H9 (cell line): ENCODE data around the gene FRK. TPM values are rescaled to one million over a fixed set of nuclear protein-coding genes. Genes with fewer than 3 reads are reported as not detected.

Experiments used
- DNase-seq: peaks from one replicate; pipeline ENCODE4 v3.0.0-alpha.2; 2017
- H2AFZ ChIP-seq: one replicate; pipeline ENCODE4 v1.6.1; 2013; ENCODE audit warnings: mild to moderate bottlenecking, low read length, control low read depth, moderate library complexity
- H2AK5ac ChIP-seq: 2 replicates; pipeline ENCODE4 v1.6.1; 2013; ENCODE audit warnings: low read length, control low read depth, mixed read lengths; ENCODE audit not compliant: insufficient read length
- H2BK120ac ChIP-seq: one replicate; pipeline ENCODE4 v1.6.1; 2013; ENCODE audit warnings: low read depth, mild to moderate bottlenecking, low read length, control low read depth, inconsistent platforms; ENCODE audit not compliant: poor library complexity, severe bottlenecking
- H2BK12ac ChIP-seq: 2 replicates; pipeline ENCODE4 v1.6.1; 2013; ENCODE audit warnings: low read length, control low read depth, mixed read lengths, low read depth; ENCODE audit not compliant: insufficient read length
- H2BK15ac ChIP-seq: 2 replicates; pipeline ENCODE4 v1.6.1; 2013; ENCODE audit warnings: low read depth, low read length, control low read depth
- H2BK20ac ChIP-seq: one replicate; pipeline ENCODE4 v1.6.1; 2013; ENCODE audit warnings: low read depth, mild to moderate bottlenecking, low read length, control low read depth, inconsistent platforms; ENCODE audit not compliant: poor library complexity, severe bottlenecking
- H2BK5ac ChIP-seq: 2 replicates; pipeline ENCODE4 v1.6.1; 2013; ENCODE audit warnings: low read length, control low read depth, mixed read lengths; ENCODE audit not compliant: insufficient read length
- H3K14ac ChIP-seq: 2 replicates; pipeline ENCODE4 v1.6.1; 2013; ENCODE audit warnings: low read length, control low read depth; ENCODE audit not compliant: insufficient read depth
- H3K18ac ChIP-seq: 2 replicates; pipeline ENCODE4 v1.6.1; 2013; ENCODE audit warnings: low read depth, mild to moderate bottlenecking, mixed read lengths, low read length, control low read depth; ENCODE audit not compliant: insufficient read length
- H3K23ac ChIP-seq: 2 replicates; pipeline ENCODE4 v1.6.1; 2013; ENCODE audit warnings: low read length, control low read depth, mixed read lengths, low read depth; ENCODE audit not compliant: insufficient read length
- H3K23me2 ChIP-seq: 2 replicates; pipeline ENCODE4 v1.6.1; 2013; ENCODE audit warnings: low read depth, mild to moderate bottlenecking, mixed read lengths, low read length, control low read depth; ENCODE audit not compliant: insufficient read length, poor library complexity, severe bottlenecking
- H3K27ac ChIP-seq: 2 replicates; pipeline ENCODE4 v1.5.1; 2013; ENCODE audit warnings: low read length, control low read depth, mixed read lengths, low read depth; ENCODE audit not compliant: insufficient read length
- H3K27me3 ChIP-seq: 2 replicates; pipeline ENCODE4 v1.6.1; 2013; ENCODE audit warnings: low read length, control low read depth, inconsistent platforms; ENCODE audit not compliant: insufficient read depth
- H3K4ac ChIP-seq: 2 replicates; pipeline ENCODE4 v1.6.1; 2013; ENCODE audit warnings: low read depth, mild to moderate bottlenecking, control low read depth, inconsistent platforms, low read length, moderate library complexity
- H3K4me1 ChIP-seq: 2 replicates; pipeline ENCODE4 v1.6.1; 2013; ENCODE audit warnings: low read length, control low read depth, inconsistent platforms; ENCODE audit not compliant: insufficient read depth
- H3K4me2 ChIP-seq: 2 replicates; pipeline ENCODE4 v1.6.1; 2013; ENCODE audit warnings: low read length, control low read depth, mixed read lengths; ENCODE audit not compliant: insufficient read length, insufficient read depth
- H3K56ac ChIP-seq: 2 replicates; pipeline ENCODE4 v1.6.1; 2013; ENCODE audit warnings: low read depth, mild to moderate bottlenecking, mixed read lengths, low read length, control low read depth; ENCODE audit not compliant: insufficient read length
- H3K79me1 ChIP-seq: 2 replicates; pipeline ENCODE4 v1.6.1; 2013; ENCODE audit warnings: low read depth, mild to moderate bottlenecking, moderate library complexity, low read length, control low read depth, inconsistent platforms; ENCODE audit not compliant: insufficient read depth, poor library complexity, severe bottlenecking
- H3K79me2 ChIP-seq: 2 replicates; pipeline ENCODE4 v1.6.1; 2013; ENCODE audit warnings: low read length, control low read depth, inconsistent platforms; ENCODE audit not compliant: insufficient read depth
- H3K9ac ChIP-seq: 2 replicates; pipeline ENCODE4 v1.6.1; 2013; ENCODE audit warnings: low read length, control low read depth, mixed read lengths; ENCODE audit not compliant: insufficient read length; ENCODE audit errors: extremely low read depth
- H3K9me3 ChIP-seq: one replicate; pipeline ENCODE4 v1.6.1; 2013; ENCODE audit warnings: low read depth, low read length, inconsistent platforms; ENCODE audit not compliant: control insufficient read depth
- H3T11ph ChIP-seq: one replicate; pipeline ENCODE4 v1.6.1; 2013; ENCODE audit warnings: mild to moderate bottlenecking, low read length, control low read depth, inconsistent platforms
- H4K20me1 ChIP-seq: one replicate; pipeline ENCODE4 v1.6.1; 2013; ENCODE audit not compliant: control insufficient read depth, insufficient read length, insufficient read depth
- H4K5ac ChIP-seq: 2 replicates; pipeline ENCODE4 v1.6.1; 2013; ENCODE audit warnings: low read depth, mild to moderate bottlenecking, mixed read lengths, low read length, control low read depth; ENCODE audit not compliant: insufficient read length
- H4K8ac ChIP-seq: replicated peaks from 2 replicates; pipeline ENCODE4 v1.6.1; 2013; ENCODE audit warnings: low read length, control low read depth, mixed read lengths, low read depth; ENCODE audit not compliant: insufficient read length
- H4K91ac ChIP-seq: 2 replicates; pipeline ENCODE4 v1.6.1; 2013; ENCODE audit warnings: low read depth, mild to moderate bottlenecking, moderate library complexity, mixed read lengths, low read length, control low read depth; ENCODE audit not compliant: insufficient read length
- H3K27ac Mint-ChIP-seq, 3 experiments: 2 replicates in 2 of 3; 3 replicates in 1 of 3; pipeline ENCODE4 v1.8.0; 2020 to 2021; ENCODE audit warnings: mixed read lengths in 3 of 3, mild to moderate bottlenecking in 1 of 3, moderate library complexity in 1 of 3
- H3K27me3 Mint-ChIP-seq: 2 replicates; pipeline ENCODE4 v1.8.0; 2021; ENCODE audit warnings: low read depth, mild to moderate bottlenecking, moderate library complexity, mixed read lengths
- H3K36me3 Mint-ChIP-seq, 3 experiments: 2 replicates in 2 of 3; 3 replicates in 1 of 3; pipeline ENCODE4 v1.8.0; 2020 to 2021; ENCODE audit warnings: low read depth in 3 of 3, mixed read lengths in 3 of 3; ENCODE audit not compliant: insufficient read depth in 1 of 3
- H3K4me1 Mint-ChIP-seq, 2 experiments: 2 replicates each; pipeline ENCODE4 v1.8.0; 2020; ENCODE audit warnings: mixed read lengths in 2 of 2
- H3K4me3 Mint-ChIP-seq, 2 experiments: 2 replicates in 1 of 2; 3 replicates in 1 of 2; pipeline ENCODE4 v1.8.0; 2020 to 2021; ENCODE audit warnings: mild to moderate bottlenecking in 2 of 2, mixed read lengths in 2 of 2, moderate library complexity in 1 of 2
- H3K9me3 Mint-ChIP-seq, 2 experiments: 2 replicates in 1 of 2; 3 replicates in 1 of 2; pipeline ENCODE4 v1.8.0; 2020; ENCODE audit warnings: mild to moderate bottlenecking in 2 of 2, mixed read lengths in 2 of 2, moderate library complexity in 1 of 2
- WGBS: extraction: QIAGEN DNeasy Blood & Tissue Kit; methylation state at CpG from one replicate; pipeline ENCODE4 v1.1.7; 2013; ENCODE audit warnings: missing lambda C conversion rate, low lambda C conversion rate, mixed read lengths; ENCODE audit not compliant: insufficient read length; ENCODE audit errors: extremely low coverage; 5-methylcytosine and 5-hydroxymethylcytosine counted together
- total RNA-seq: library from RNA; stranded (reverse); gene quantifications from 2 replicates; pipeline ENCODE4 v1.2.1, GENCODE V29; 2021
- TF ChIP-seq, protein P1 (sequence below): fragments of 200-600 bp; sonication (generic); conservative IDR thresholded peaks from 3 replicates; pipeline ENCODE4 v1.8.0; 2021; ENCODE audit warnings: antibody characterized with exemption, mild to moderate bottlenecking

Gene FRK
- total RNA-seq, 1 experiment from 2014 or later, result 0.15 TPM

DNA sequence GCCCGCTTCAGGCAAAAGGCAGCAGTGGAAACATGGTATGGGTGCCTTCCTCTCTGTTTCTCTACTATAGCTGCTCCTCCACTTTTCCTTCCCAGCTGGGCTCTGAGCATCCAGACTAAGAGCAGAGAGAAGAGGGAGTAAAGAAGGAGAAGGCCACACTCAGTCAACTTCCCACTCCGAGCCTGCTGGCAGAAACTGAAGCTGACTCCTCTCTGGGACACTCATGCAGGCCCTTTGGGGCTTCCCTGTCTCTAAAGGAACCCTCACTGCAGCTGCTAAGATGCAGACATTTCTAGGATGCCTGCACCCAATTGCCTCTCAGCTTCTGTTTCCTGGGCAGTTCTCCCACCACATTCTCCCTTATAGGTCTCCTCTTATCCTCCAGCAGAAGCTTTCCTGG is 88.9 kb downstream of the FRK start:
- no peaks in the 10 kb centered on the region for H3K79me1 ChIP-seq
- H3K79me2 ChIP-seq, result no peaks in the 10 kb centered on the region
- peak overlapping the region in 1 of 3 experiments; percentile 9; a peak in 1 of 7 replicates for H3K27ac Mint-ChIP-seq
- no peak overlapping the region for H2BK20ac ChIP-seq
- TF ChIP-seq, protein P1, sequence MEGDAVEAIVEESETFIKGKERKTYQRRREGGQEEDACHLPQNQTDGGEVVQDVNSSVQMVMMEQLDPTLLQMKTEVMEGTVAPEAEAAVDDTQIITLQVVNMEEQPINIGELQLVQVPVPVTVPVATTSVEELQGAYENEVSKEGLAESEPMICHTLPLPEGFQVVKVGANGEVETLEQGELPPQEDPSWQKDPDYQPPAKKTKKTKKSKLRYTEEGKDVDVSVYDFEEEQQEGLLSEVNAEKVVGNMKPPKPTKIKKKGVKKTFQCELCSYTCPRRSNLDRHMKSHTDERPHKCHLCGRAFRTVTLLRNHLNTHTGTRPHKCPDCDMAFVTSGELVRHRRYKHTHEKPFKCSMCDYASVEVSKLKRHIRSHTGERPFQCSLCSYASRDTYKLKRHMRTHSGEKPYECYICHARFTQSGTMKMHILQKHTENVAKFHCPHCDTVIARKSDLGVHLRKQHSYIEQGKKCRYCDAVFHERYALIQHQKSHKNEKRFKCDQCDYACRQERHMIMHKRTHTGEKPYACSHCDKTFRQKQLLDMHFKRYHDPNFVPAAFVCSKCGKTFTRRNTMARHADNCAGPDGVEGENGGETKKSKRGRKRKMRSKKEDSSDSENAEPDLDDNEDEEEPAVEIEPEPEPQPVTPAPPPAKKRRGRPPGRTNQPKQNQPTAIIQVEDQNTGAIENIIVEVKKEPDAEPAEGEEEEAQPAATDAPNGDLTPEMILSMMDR, result no peak
- no peak overlapping the region for H3K9ac ChIP-seq
- H2BK5ac ChIP-seq, result no peak overlapping the region
- DNase-seq, result no peak
- no peaks in the 10 kb centered on the region for H3K4me1 ChIP-seq
- no peaks in the 10 kb centered on the region for H3K23me2 ChIP-seq
- no peak overlapping the region for H3K23ac ChIP-seq
- H3K27me3 ChIP-seq, result no peaks in the 10 kb centered on the region
- H3K36me3 Mint-ChIP-seq, result no peaks in the 10 kb centered on the region
- no CpG with 5 or more reads among the region's 2 CpGs for WGBS
- H3K18ac ChIP-seq, result no peak overlapping the region
- no peak overlapping the region for H3K4me3 Mint-ChIP-seq
- no peaks in the 10 kb centered on the region for H3K9me3 ChIP-seq
- H3K4me2 ChIP-seq, result no peak overlapping the region
- no peaks in the 10 kb centered on the region for H4K20me1 ChIP-seq
- H3K14ac ChIP-seq, result no peak overlapping the region
- H3K56ac ChIP-seq, result no peak overlapping the region
- H4K91ac ChIP-seq, result no peak overlapping the region
- H3T11ph ChIP-seq, result no peak overlapping the region
- H2BK12ac ChIP-seq, result no peak overlapping the region
- H2BK15ac ChIP-seq, result no peak overlapping the region
- H3K4ac ChIP-seq, result no peak overlapping the region
- no peak overlapping the region for H4K5ac ChIP-seq
- H4K8ac ChIP-seq, result no peak overlapping the region
- H3K9me3 Mint-ChIP-seq, result no peaks in the 10 kb centered on the region
- no peak overlapping the region for H2AK5ac ChIP-seq
- H3K4me1 Mint-ChIP-seq, result peaks cover 7 to 12% of the 10 kb centered on the region in 2 experiments
- no peaks in the 10 kb centered on the region for H3K27me3 Mint-ChIP-seq
- H2AFZ ChIP-seq, result no peak overlapping the region
- no peak overlapping the region for H2BK120ac ChIP-seq
- H3K27ac ChIP-seq, result no peak overlapping the region
